Mesothelial cell of epicardium (in vitro differentiated cells): ENCODE results near the gene TMEM198. TPM values are rescaled to one million over a fixed set of nuclear protein-coding genes. Genes with fewer than 3 reads are reported as not detected.

Source experiments
- DNase-seq, 2 experiments: peaks; one replicate each; pipeline ENCODE4 v3.0.0; 2021; ENCODE audit warnings: low spot score in 2 of 2; ENCODE audit not compliant: unreplicated experiment in 2 of 2
- H3K27ac Mint-ChIP-seq: 2 replicates; pipeline ENCODE4 v1.8.0; 2021; ENCODE audit warnings: mixed read lengths
- H3K27me3 Mint-ChIP-seq: 2 replicates; pipeline ENCODE4 v1.8.0; 2021; ENCODE audit warnings: low read depth, mixed read lengths
- H3K36me3 Mint-ChIP-seq: 2 replicates; pipeline ENCODE4 v1.8.0; 2021; ENCODE audit warnings: mixed read lengths
- H3K4me1 Mint-ChIP-seq: 2 replicates; pipeline ENCODE4 v1.8.0; 2021; ENCODE audit warnings: mixed read lengths
- H3K4me3 Mint-ChIP-seq: 2 replicates; pipeline ENCODE4 v1.8.0; 2021; ENCODE audit warnings: mild to moderate bottlenecking, moderate library complexity, mixed read lengths
- H3K9me3 Mint-ChIP-seq: 2 replicates; pipeline ENCODE4 v1.8.0; 2021; ENCODE audit warnings: mixed read lengths
- CTCF ChIP-seq: fragments of 200-600 bp; sonication (generic); IDR thresholded peaks from one replicate; pipeline ENCODE4 v1.5.0; 2021; ENCODE audit warnings: antibody characterized with exemption; ENCODE audit not compliant: unreplicated experiment
- total RNA-seq: library from RNA; stranded (reverse); gene quantifications from 3 replicates; pipeline ENCODE4 v1.2.1, GENCODE V29; 2021

Gene TMEM198
- total RNA-seq, 1 donor from 2014 or later, result 4.0 TPM

GRCh38 chr2:219501849-219502248 lies 42.0 kb upstream of the TMEM198 start:
- DNase-seq, result no peak
- Mint-ChIP-seq H3K27ac (no peak overlapping the region), H3K9me3 (no peaks in the 10 kb centered on the region), H3K36me3 (peaks cover 14% of the 10 kb centered on the region), H3K27me3 (peaks cover 18% of the 10 kb centered on the region), H3K4me1 (peaks cover 44% of the 10 kb centered on the region), H3K4me3 (no peak overlapping the region)
- TF ChIP-seq CTCF, result no peak

GRCh38 chr2:219502618-219503017 lies 41.2 kb upstream of the TMEM198 start:
- H3K27me3 Mint-ChIP-seq, result peaks cover 11% of the 10 kb centered on the region
- H3K36me3 Mint-ChIP-seq, result peaks cover 14% of the 10 kb centered on the region
- H3K4me3 Mint-ChIP-seq, result no peak overlapping the region
- TF ChIP-seq CTCF, result no peak
- no peaks in the 10 kb centered on the region for H3K9me3 Mint-ChIP-seq
- peaks cover 40% of the 10 kb centered on the region for H3K4me1 Mint-ChIP-seq
- DNase-seq, result no peak
- no peak overlapping the region for H3K27ac Mint-ChIP-seq

- H3K36me3 Mint-ChIP-seq, result peaks cover 14% of the 10 kb centered on the region
- no peak for DNase-seq
- H3K4me1 Mint-ChIP-seq, result peaks cover 36% of the 10 kb centered on the region
- no peak for TF ChIP-seq CTCF
- no peaks in the 10 kb centered on the region for H3K9me3 Mint-ChIP-seq
- H3K27ac Mint-ChIP-seq, result no peak overlapping the region
- no peak overlapping the region for H3K4me3 Mint-ChIP-seq
- H3K27me3 Mint-ChIP-seq, result peaks cover 12% of the 10 kb centered on the region
Observed at GRCh38 chr2:219505585-219505984, 38.2 kb upstream of the TMEM198 start.

GRCh38 chr2:219506153-219506801 lies 37.6 kb upstream of the TMEM198 start:
- H3K36me3 Mint-ChIP-seq, result peaks cover 14% of the 10 kb centered on the region
- peaks cover 38% of the 10 kb centered on the region for H3K4me1 Mint-ChIP-seq
- DNase-seq, result no peak
- H3K27ac Mint-ChIP-seq, result no peak overlapping the region
- H3K27me3 Mint-ChIP-seq, result peaks cover 18% of the 10 kb centered on the region
- no peak for TF ChIP-seq CTCF
- H3K9me3 Mint-ChIP-seq, result no peaks in the 10 kb centered on the region
- no peak overlapping the region for H3K4me3 Mint-ChIP-seq

- no peak for DNase-seq
- Mint-ChIP-seq H3K27ac (no peak overlapping the region), H3K4me3 (no peak overlapping the region), H3K36me3 (peaks cover 14% of the 10 kb centered on the region), H3K4me1 (peaks cover 36% of the 10 kb centered on the region), H3K27me3 (peaks cover 24% of the 10 kb centered on the region), H3K9me3 (no peaks in the 10 kb centered on the region)
- no peak for TF ChIP-seq CTCF
Observed at GRCh38 chr2:219506802-219507526, 36.9 kb upstream of the TMEM198 start.
